ENCODE results near the gene SLC30A2. TPM values are rescaled to one million over a fixed set of nuclear protein-coding genes. Genes with fewer than 3 reads are reported as not detected.
A peak's percentile ranks its signal among the peaks of the same experiment; 100 is the strongest.

SLC30A2 gene
- total and polyA plus RNA-seq, 2 experiments from 2014 or later: 1.8 to 4.8 TPM

- Histone ChIP-seq H3K4me2 (no peak overlapping the region), H3K9me2 (replicated peaks; ENCODE audit: insufficient read depth) (no peaks in the 10 kb centered on the region), H3K79me2 (no peaks in the 10 kb centered on the region), H3K4me1 (ENCODE audit: insufficient read depth) (peaks cover 6% of the 10 kb centered on the region), H3K27ac (no peak overlapping the region), H2AFZ (no peak overlapping the region), H4K20me1 (ENCODE audit: insufficient read depth, poor library complexity, severe bottlenecking) (no peaks in the 10 kb centered on the region), H3K27me3 (no peaks in the 10 kb centered on the region), H3K4me3 (no peak overlapping the region), H3K9me3 (ENCODE audit: low read depth) (no peaks in the 10 kb centered on the region), H3K36me3 (replicated peaks; ENCODE audit: insufficient read depth, low read depth) (no peaks in the 10 kb centered on the region)
- TF ChIP-seq EZH2 (IDR thresholded peaks at IDR 0.05; ENCODE audit: borderline replicate concordance) (no peak), CTCF (IDR thresholded peaks at IDR 0.05; ENCODE audit: poor library complexity) (no peak), EZH2phosphoT487 (IDR thresholded peaks at IDR 0.05; ENCODE audit: low read depth, severe bottlenecking, unreplicated experiment) (no peak)
- no peak for DNase-seq (ENCODE audit: low spot score)
- 91% methylated on average over 4 of the region's 4 CpGs for WGBS (ENCODE audit: low lambda C conversion rate, missing lambda C conversion rate)
Observed at GRCh38 chr1:26003262-26003661, 42.7 kb downstream of the SLC30A2 start.

GRCh38 chr1:25999041-25999800 lies 46.7 kb downstream of the SLC30A2 start:
- Histone ChIP-seq H3K36me3 (replicated peaks; ENCODE audit: insufficient read depth, low read depth) (no peaks in the 10 kb centered on the region), H3K9me2 (replicated peaks; ENCODE audit: insufficient read depth) (no peaks in the 10 kb centered on the region), H3K27me3 (no peaks in the 10 kb centered on the region), H3K79me2 (peaks cover 17% of the 10 kb centered on the region), H2AFZ (peak overlapping the region; percentile 99), H4K20me1 (ENCODE audit: insufficient read depth, poor library complexity, severe bottlenecking) (no peaks in the 10 kb centered on the region), H3K4me1 (ENCODE audit: insufficient read depth) (peaks cover 13% of the 10 kb centered on the region), H3K4me2 (no peak overlapping the region), H3K9me3 (ENCODE audit: low read depth) (no peaks in the 10 kb centered on the region), H3K27ac (no peak overlapping the region), H3K4me3 (no peak overlapping the region)
- TF ChIP-seq EZH2 (IDR thresholded peaks at IDR 0.05; ENCODE audit: borderline replicate concordance) (no peak), EZH2phosphoT487 (IDR thresholded peaks at IDR 0.05; ENCODE audit: low read depth, severe bottlenecking, unreplicated experiment) (no peak), CTCF (IDR thresholded peaks at IDR 0.05; ENCODE audit: poor library complexity) (no peak)
- DNase-seq (ENCODE audit: low spot score): no peak
- 89% methylated on average over 18 of the region's 18 CpGs for WGBS (ENCODE audit: low lambda C conversion rate, missing lambda C conversion rate)

GRCh38 chr1:25997828-25998761 lies 47.8 kb downstream of the SLC30A2 start, which contains the start of gene PAFAH2:
Gene PAFAH2, minus strand, starts transcription at chr1:25998063. Its CDS starts 7,247 bp downstream, at chr1:25990816.
- 3% methylated on average over 47 of the region's 47 CpGs for WGBS (ENCODE audit: low lambda C conversion rate, missing lambda C conversion rate)
- H3K9me2 ChIP-seq (replicated peaks; ENCODE audit: insufficient read depth): no peaks in the 10 kb centered on the region

More at GRCh38 chr1:25997828-25998761, 47.8 kb downstream of the SLC30A2 start, which contains the start of gene PAFAH2:
- no peaks in the 10 kb centered on the region for H3K36me3 ChIP-seq (replicated peaks; ENCODE audit: insufficient read depth, low read depth)
- peak within 1 kb of the TSS; percentile 31 for H3K4me3 ChIP-seq
- peak; percentile 97 for TF ChIP-seq CTCF (IDR thresholded peaks at IDR 0.05; ENCODE audit: poor library complexity)
- no peak for TF ChIP-seq EZH2phosphoT487 (IDR thresholded peaks at IDR 0.05; ENCODE audit: low read depth, severe bottlenecking, unreplicated experiment)
- no peak for TF ChIP-seq EZH2 (IDR thresholded peaks at IDR 0.05; ENCODE audit: borderline replicate concordance)
- H2AFZ ChIP-seq: peak within 1 kb of the TSS; percentile 99
- H4K20me1 ChIP-seq (ENCODE audit: insufficient read depth, poor library complexity, severe bottlenecking): no peaks in the 10 kb centered on the region
- H3K4me2 ChIP-seq: peak within 1 kb of the TSS; percentile 75
- H3K79me2 ChIP-seq: peaks cover 17% of the 10 kb centered on the region
- DNase-seq (ENCODE audit: low spot score): peak; percentile 98
- H3K4me1 ChIP-seq (ENCODE audit: insufficient read depth): peaks cover 13% of the 10 kb centered on the region
- peak within 1 kb of the TSS; percentile 88 for H3K27ac ChIP-seq
- no peaks in the 10 kb centered on the region for H3K9me3 ChIP-seq (ENCODE audit: low read depth)
- H3K27me3 ChIP-seq: no peaks in the 10 kb centered on the region
